Measurements from ENCODE around the gene ZBTB16. TPM values are rescaled to one million over a fixed set of nuclear protein-coding genes. Genes with fewer than 3 reads are reported as not detected.

ZBTB16 gene
- total RNA-seq, 1 experiment from 2014 or later = 0.21 TPM

GRCh38 chr11:114142707-114143106 lies 83.2 kb downstream of the ZBTB16 start:
- in situ Hi-C loops (cut with HindIII; ENCODE audit: low pct_unique_long_range_greater_than_20kb, low sequenced_read_pairs) (no loop called here), intact Hi-C loops (cut with micrococcal nuclease; ENCODE audit: unreplicated experiment) (no loop called here)
- ATAC-seq (no peak), DNase-seq (ENCODE audit: low read depth, low spot score) (no peak)
- no peaks in the 10 kb centered on the region for H3K36me3 ChIP-seq (ENCODE audit: control insufficient read depth, insufficient read depth, low read length)
- TF ChIP-seq POLR2AphosphoS5 (IDR thresholded peaks at IDR 0.05; ENCODE audit: low read depth, low read length) = no peak
- H3K27me3 ChIP-seq (ENCODE audit: control insufficient read depth, insufficient read depth, low read length) = peaks cover 22% of the 10 kb centered on the region
- H3K4me3 ChIP-seq (ENCODE audit: low read depth in 2 of 2, low read length in 2 of 2) = no peak overlapping the region
- H3K9me3 ChIP-seq (ENCODE audit: control insufficient read depth, insufficient read depth, low read depth, low read length) = no peaks in the 10 kb centered on the region
- no peaks in the 10 kb centered on the region for H3K4me1 ChIP-seq (ENCODE audit: control insufficient read depth, insufficient read depth, low read length)
- H3K27ac ChIP-seq (ENCODE audit: low read length) = no peak overlapping the region
- ChIA-PET CTCF (interaction anchor here (1.0 kb wide), 1 partner anchor 119 kb away, joined by 3 read pairs; no protein-coding TSS in a partner anchor), POLR2A (no interaction called here)
- BruUV-seq (replicated peaks) = no TSS peak

GRCh38 chr11:114145166-114145775 lies 85.8 kb downstream of the ZBTB16 start:
- Histone ChIP-seq H3K9me3 (ENCODE audit: control insufficient read depth, insufficient read depth, low read depth, low read length) (no peaks in the 10 kb centered on the region), H3K4me3 (ENCODE audit: low read depth in 2 of 2, low read length in 2 of 2) (no peak overlapping the region), H3K36me3 (ENCODE audit: control insufficient read depth, insufficient read depth, low read length) (no peaks in the 10 kb centered on the region), H3K27ac (ENCODE audit: low read length) (no peak overlapping the region), H3K4me1 (ENCODE audit: control insufficient read depth, insufficient read depth, low read length) (no peaks in the 10 kb centered on the region), H3K27me3 (ENCODE audit: control insufficient read depth, insufficient read depth, low read length) (peaks cover 27% of the 10 kb centered on the region)
- DNase-seq (ENCODE audit: low read depth, low spot score) (no peak), ATAC-seq (no peak)
- TF ChIP-seq CTCF (IDR thresholded peaks at IDR 0.05) (no peak), REST (IDR thresholded peaks at IDR 0.05; ENCODE audit: insufficient read depth in 1 of 2, low read depth in 2 of 2, low read length in 1 of 2) (no peak), TCF7L2 (IDR thresholded peaks at IDR 0.05; ENCODE audit: low read depth, low read length) (no peak), POLR2AphosphoS5 (IDR thresholded peaks at IDR 0.05; ENCODE audit: low read depth, low read length) (no peak), SIN3A (IDR thresholded peaks at IDR 0.05; ENCODE audit: borderline replicate concordance, insufficient read depth, low read depth, low read length) (no peak)
- no TSS peak for BruUV-seq (replicated peaks)
- POLR2A ChIA-PET = no interaction called here
- in situ Hi-C loops (cut with HindIII; ENCODE audit: low pct_unique_long_range_greater_than_20kb, low sequenced_read_pairs) = no loop called here
- CTCF ChIA-PET = no interaction called here
- intact Hi-C loops (cut with micrococcal nuclease; ENCODE audit: unreplicated experiment) = no loop called here

- TF ChIP-seq POLR2AphosphoS5 (IDR thresholded peaks at IDR 0.05; ENCODE audit: low read depth, low read length) (no peak), TCF7L2 (IDR thresholded peaks at IDR 0.05; ENCODE audit: low read depth, low read length) (no peak)
- POLR2A ChIA-PET = interaction anchor here (0.6 kb wide), 1 partner anchor 12 kb away, joined by 6 read pairs; no protein-coding TSS in a partner anchor
- Histone ChIP-seq H3K9me3 (ENCODE audit: control insufficient read depth, insufficient read depth, low read depth, low read length) (no peaks in the 10 kb centered on the region), H3K36me3 (ENCODE audit: control insufficient read depth, insufficient read depth, low read length) (no peaks in the 10 kb centered on the region), H3K27ac (ENCODE audit: low read length) (no peak overlapping the region), H3K4me1 (ENCODE audit: control insufficient read depth, insufficient read depth, low read length) (no peaks in the 10 kb centered on the region), H3K27me3 (ENCODE audit: control insufficient read depth, insufficient read depth, low read length) (peaks cover 23% of the 10 kb centered on the region), H3K4me3 (ENCODE audit: low read depth in 2 of 2, low read length in 2 of 2) (no peak overlapping the region)
- DNase-seq (ENCODE audit: low read depth, low spot score) (no peak), ATAC-seq (no peak)
- CTCF ChIA-PET = interaction anchor here (0.7 kb wide), 1 partner anchor 58 kb away, joined by 3 read pairs; no protein-coding TSS in a partner anchor
- no TSS peak for BruUV-seq (replicated peaks)
- intact Hi-C loops (cut with micrococcal nuclease; ENCODE audit: unreplicated experiment) = no loop called here
- in situ Hi-C loops (cut with HindIII; ENCODE audit: low pct_unique_long_range_greater_than_20kb, low sequenced_read_pairs) = no loop called here
These were observed 88.0 kb downstream of the ZBTB16 start for GRCh38 chr11:114147375-114148012.

Measured in Panc1 (cell line).